ACC112 (cell line): ENCODE measurements around the gene TRAFD1.
"Not testable (repeated sequence)": the region's sequence is repeated elsewhere in the genome, so short reads cannot be mapped to it uniquely, and the experiment has no call there.

ENCODE experiments used
- H2AFZ ChIP-seq: fragments of 200-600 bp; sonication (generic); one replicate; pipeline ENCODE4 v1.6.0; 2017; ENCODE audit warnings: antibody characterized with exemption, low read length; ENCODE audit not compliant: unreplicated experiment
- H3K27ac ChIP-seq: fragments of 200-600 bp; sonication (generic); 2 replicates; pipeline ENCODE4 v1.5.1; 2014; ENCODE audit warnings: low read depth, mild to moderate bottlenecking, antibody characterized with exemption, low read length, moderate library complexity
- H3K27me3 ChIP-seq: fragments of 200-600 bp; sonication (generic); 2 replicates; pipeline ENCODE4 v1.6.1; 2014; ENCODE audit warnings: mild to moderate bottlenecking, antibody characterized with exemption, low read length, moderate library complexity, mixed read lengths; ENCODE audit not compliant: insufficient read depth
- H3K36me3 ChIP-seq: fragments of 200-600 bp; sonication (generic); 2 replicates; pipeline ENCODE4 v1.6.1; 2016; ENCODE audit warnings: mild to moderate bottlenecking, antibody characterized with exemption, low read length, moderate library complexity, mixed read lengths; ENCODE audit not compliant: insufficient read depth
- H3K4me1 ChIP-seq: fragments of 200-600 bp; sonication (generic); one replicate; pipeline ENCODE4 v1.6.1; 2016; ENCODE audit warnings: low read length, mixed read lengths; ENCODE audit not compliant: insufficient read depth, unreplicated experiment, control insufficient read depth
- H3K4me3 ChIP-seq: fragments of 200-600 bp; sonication (generic); 2 replicates; pipeline ENCODE4 v1.5.1; 2014; ENCODE audit warnings: mild to moderate bottlenecking, low read depth, low read length
- H3K79me2 ChIP-seq: fragments of 200-600 bp; sonication (generic); one replicate; pipeline ENCODE4 v1.6.0; 2016; ENCODE audit warnings: low read length; ENCODE audit not compliant: control insufficient read depth, unreplicated experiment, insufficient read depth

TRAFD1 gene

GRCh38 chr12:112125250-112125999 is at the start of gene TRAFD1:
Gene TRAFD1 (plus strand): TSS chr12:112125560. CDS start chr12:112130523, 4,963 bp downstream.
- peaks cover 36% of the 10 kb centered on the region for H3K79me2 ChIP-seq

GRCh38 chr12:112087055-112087850 is 38.1 kb upstream of the TRAFD1 start:
- Histone ChIP-seq H3K4me1 (peaks cover 15% of the 10 kb centered on the region), H2AFZ (no peak overlapping the region), H3K27ac (no peak overlapping the region), H3K79me2 (peaks cover 38% of the 10 kb centered on the region), H3K27me3 (no peaks in the 10 kb centered on the region), H3K36me3 (peaks cover 20% of the 10 kb centered on the region), H3K4me3 (no peak overlapping the region)

More at GRCh38 chr12:112125250-112125999, at the start of gene TRAFD1:
- Histone ChIP-seq H3K4me1 (peaks cover 40% of the 10 kb centered on the region), H3K27me3 (no peaks in the 10 kb centered on the region), H3K27ac (peak within 1 kb of the TSS; percentile 25; the same call in 1 of the 2 replicates), H3K36me3 (no peaks in the 10 kb centered on the region), H2AFZ (peak within 1 kb of the TSS; percentile 5), H3K4me3 (peak within 1 kb of the TSS; percentile 87)

- Histone ChIP-seq H3K27ac (no peak overlapping the region), H3K4me3 (no peak overlapping the region), H3K79me2 (peaks cover 36% of the 10 kb centered on the region), H3K27me3 (no peaks in the 10 kb centered on the region), H3K4me1 (peaks cover 15% of the 10 kb centered on the region), H3K36me3 (peaks cover 17% of the 10 kb centered on the region), H2AFZ (no peak overlapping the region)
Observed at GRCh38 chr12:112087851-112088250, 37.5 kb upstream of the TRAFD1 start.

DNA sequence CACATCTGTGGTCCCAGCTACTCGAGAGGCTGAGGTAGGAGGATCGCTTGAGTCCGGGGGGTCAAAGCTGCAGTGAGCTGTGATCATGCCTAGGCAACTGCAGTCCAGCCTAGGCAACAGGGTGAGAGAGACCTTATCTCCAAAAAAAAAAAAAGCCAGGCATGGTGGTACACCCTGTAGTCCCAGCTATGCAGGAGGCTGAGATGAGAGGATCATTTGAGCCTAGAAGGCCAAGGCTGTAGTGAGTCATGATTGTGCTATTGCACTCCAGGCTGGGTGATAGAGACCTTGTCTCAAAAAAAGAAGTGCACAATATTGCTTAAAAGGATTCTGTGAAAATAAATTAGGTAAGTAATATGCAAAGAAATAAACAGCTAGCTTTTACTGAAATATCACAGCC is 33.8 kb upstream of the TRAFD1 start:
- H3K27ac ChIP-seq: no peak overlapping the region
- no peak overlapping the region for H3K4me3 ChIP-seq
- H3K36me3 ChIP-seq: peaks cover 12% of the 10 kb centered on the region
- H3K79me2 ChIP-seq: peaks cover 58% of the 10 kb centered on the region
- H3K4me1 ChIP-seq: peaks cover 11% of the 10 kb centered on the region
- H2AFZ ChIP-seq: no peak overlapping the region
- no peaks in the 10 kb centered on the region for H3K27me3 ChIP-seq

DNA sequence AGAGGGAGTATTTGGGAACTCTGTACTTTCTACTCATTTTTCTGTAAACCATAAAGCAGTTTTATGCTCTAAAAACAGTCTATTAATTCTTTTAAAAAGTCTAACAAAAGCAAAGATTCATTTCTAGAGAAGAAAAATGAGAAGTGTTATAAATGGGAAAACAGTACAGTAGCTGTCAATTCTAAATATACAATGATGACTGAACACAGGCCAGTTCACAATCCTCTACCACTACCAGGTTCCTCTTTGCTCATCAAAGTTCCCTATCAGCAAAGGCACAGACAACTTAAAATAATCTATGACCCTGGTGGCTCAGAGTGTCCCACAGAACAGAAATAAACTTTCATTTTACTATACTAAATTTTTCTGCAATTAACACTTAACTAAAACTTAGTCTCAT is 29.3 kb upstream of the TRAFD1 start:
- peaks cover 73% of the 10 kb centered on the region for H3K79me2 ChIP-seq
- peak overlapping the region; percentile 88 for H3K27ac ChIP-seq
- peak overlapping the region; percentile 39 for H3K4me3 ChIP-seq
- H3K27me3 ChIP-seq: no peaks in the 10 kb centered on the region
- peaks cover 10% of the 10 kb centered on the region for H3K36me3 ChIP-seq
- peaks cover 21% of the 10 kb centered on the region for H3K4me1 ChIP-seq
- H2AFZ ChIP-seq: no peak overlapping the region

- peaks cover 21% of the 10 kb centered on the region for H3K4me1 ChIP-seq
- peaks cover 73% of the 10 kb centered on the region for H3K79me2 ChIP-seq
- peaks cover 12% of the 10 kb centered on the region for H3K36me3 ChIP-seq
- H2AFZ ChIP-seq: no peak overlapping the region
- H3K27me3 ChIP-seq: no peaks in the 10 kb centered on the region
- H3K4me3 ChIP-seq: peak overlapping the region; percentile 47
- peak overlapping the region; percentile 88 for H3K27ac ChIP-seq
Observed at GRCh38 chr12:112096667-112097066, 28.7 kb upstream of the TRAFD1 start.

GRCh38 chr12:112097641-112098040 is 27.7 kb upstream of the TRAFD1 start:
- H3K27ac ChIP-seq: peak overlapping the region; percentile 88

DNA sequence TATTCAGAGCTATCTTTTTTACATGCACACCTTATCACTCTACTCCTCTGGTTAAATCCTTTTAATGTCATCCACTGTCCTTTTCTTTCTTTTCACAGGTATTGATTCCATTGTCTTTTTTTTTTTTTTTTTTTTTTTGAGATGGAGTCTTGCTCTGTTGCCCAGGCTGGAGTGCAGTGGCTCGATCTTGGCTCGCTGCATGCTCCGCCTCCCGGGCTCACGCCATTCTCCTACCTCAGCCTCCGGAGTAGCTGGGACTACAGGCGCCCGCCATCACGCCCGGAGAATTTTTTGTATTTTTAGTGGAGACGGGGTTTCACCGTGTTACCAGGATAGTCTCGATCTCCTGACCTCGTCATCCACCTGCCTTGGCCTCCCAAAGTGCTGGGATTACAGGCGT is 24.9 kb upstream of the TRAFD1 start:
- not testable (repeated sequence) for H3K27ac ChIP-seq, H3K27me3 ChIP-seq, H3K4me3 ChIP-seq, H2AFZ ChIP-seq
- peaks cover 77% of the 10 kb centered on the region for H3K79me2 ChIP-seq
- H3K36me3 ChIP-seq: peaks cover 12% of the 10 kb centered on the region
- H3K4me1 ChIP-seq: peaks cover 26% of the 10 kb centered on the region

More at GRCh38 chr12:112097641-112098040, 27.7 kb upstream of the TRAFD1 start:
- peaks cover 21% of the 10 kb centered on the region for H3K4me1 ChIP-seq
- peaks cover 78% of the 10 kb centered on the region for H3K79me2 ChIP-seq
- H3K27me3 ChIP-seq: no peaks in the 10 kb centered on the region
- no peak overlapping the region for H3K4me3 ChIP-seq
- H3K36me3 ChIP-seq: peaks cover 12% of the 10 kb centered on the region
- H2AFZ ChIP-seq: no peak overlapping the region

DNA sequence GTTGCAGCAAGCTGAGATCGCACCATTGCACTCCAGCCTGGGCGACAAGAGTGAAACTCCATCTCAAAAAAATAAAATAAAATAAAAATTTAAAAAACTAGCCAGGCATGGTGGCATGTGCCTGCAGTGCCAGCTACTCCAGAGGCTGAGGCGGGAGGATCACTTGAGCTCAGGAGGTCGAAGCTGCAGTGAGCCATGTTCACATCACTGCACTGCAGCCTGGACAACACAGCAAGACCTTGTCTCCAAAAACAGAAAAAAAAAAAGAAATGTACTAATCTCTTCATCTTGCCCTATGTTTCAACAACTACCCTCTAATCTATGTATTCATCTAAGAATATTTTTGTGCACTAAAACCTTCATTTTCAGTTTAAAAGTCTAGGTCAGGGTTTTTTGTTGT is 23.2 kb upstream of the TRAFD1 start:
- H3K79me2 ChIP-seq: peaks cover 83% of the 10 kb centered on the region
- H3K27ac ChIP-seq: no peak overlapping the region
- peaks cover 12% of the 10 kb centered on the region for H3K36me3 ChIP-seq
- peaks cover 23% of the 10 kb centered on the region for H3K4me1 ChIP-seq
- H2AFZ ChIP-seq: no peak overlapping the region
- H3K27me3 ChIP-seq: no peaks in the 10 kb centered on the region
- no peak overlapping the region for H3K4me3 ChIP-seq

DNA sequence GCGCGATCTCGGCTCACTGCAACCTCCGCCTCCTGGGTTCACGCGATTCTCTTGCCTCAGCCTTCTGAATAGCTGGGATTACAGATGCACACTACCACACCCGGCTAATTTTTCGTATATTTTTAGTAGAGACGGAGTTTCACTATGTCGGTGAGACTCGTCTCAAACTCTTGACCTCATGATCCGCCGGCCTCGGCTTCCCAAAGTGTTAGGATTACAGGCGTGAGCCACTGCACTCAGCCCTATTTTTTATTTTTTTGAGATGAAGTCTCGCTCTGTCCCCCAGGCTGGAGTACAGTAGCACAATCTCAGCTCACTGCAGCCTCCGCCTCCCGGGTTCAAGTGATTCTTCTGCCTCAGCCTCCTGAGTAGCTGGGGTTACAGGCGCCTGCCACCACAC is 22.6 kb upstream of the TRAFD1 start:
- not testable (repeated sequence) for H3K36me3 ChIP-seq, H3K4me3 ChIP-seq, H3K27me3 ChIP-seq, H3K27ac ChIP-seq, H2AFZ ChIP-seq
- Histone ChIP-seq H3K4me1 (peaks cover 23% of the 10 kb centered on the region), H3K79me2 (peaks cover 89% of the 10 kb centered on the region)
